Measurements from ENCODE around the gene TWNK. TPM values are rescaled to one million over a fixed set of nuclear protein-coding genes. Genes with fewer than 3 reads are reported as not detected.

Gene TWNK
- total RNA-seq, 1 experiment from 2014 or later = 7.8 TPM

DNA sequence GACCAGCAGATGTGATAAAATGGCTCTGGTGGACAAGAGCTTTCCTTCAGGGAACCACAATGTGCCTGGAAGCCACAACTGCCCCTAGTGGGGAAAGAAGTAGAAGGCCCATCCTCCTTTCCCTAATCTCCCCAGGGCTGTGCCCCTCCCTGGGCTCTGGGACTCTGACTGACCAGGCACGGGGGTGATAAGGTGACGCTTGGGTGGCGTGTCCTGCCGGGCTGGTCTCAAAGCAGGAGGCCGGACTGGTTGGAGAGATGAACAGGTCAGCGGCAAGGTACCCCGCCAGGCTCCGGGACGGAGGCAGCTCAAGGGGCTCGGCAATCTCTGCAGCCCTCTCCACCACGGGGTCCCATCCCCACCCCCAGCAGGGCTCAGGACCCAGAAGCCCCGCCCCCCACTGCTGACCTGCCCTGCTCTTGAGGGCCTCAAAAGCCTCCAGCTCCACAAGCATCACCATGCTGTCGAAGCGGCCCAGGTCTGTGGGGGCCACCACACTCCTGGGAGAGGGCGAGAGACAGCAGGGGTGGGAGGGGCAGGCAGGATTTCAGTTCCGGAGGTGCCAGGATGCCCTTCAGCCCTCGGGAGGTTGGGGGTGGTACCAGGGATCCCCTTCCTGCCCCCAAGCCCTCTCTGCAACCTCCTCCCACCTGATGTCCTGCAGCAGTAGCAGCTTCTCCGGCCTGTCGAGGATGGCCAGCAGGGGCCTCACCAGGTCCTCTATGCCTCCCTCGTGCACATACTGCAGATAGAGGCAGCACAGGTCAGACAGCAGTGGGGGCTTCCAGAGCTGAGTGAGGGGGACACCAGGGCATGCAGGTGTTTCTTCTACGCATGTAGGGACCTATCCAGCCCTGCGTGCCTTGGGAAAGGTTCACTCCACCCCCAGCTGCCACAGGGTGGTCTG is 24.4 kb downstream of the TWNK start:
- DNase-seq (ENCODE audit: low read depth) = no peak

DNA sequence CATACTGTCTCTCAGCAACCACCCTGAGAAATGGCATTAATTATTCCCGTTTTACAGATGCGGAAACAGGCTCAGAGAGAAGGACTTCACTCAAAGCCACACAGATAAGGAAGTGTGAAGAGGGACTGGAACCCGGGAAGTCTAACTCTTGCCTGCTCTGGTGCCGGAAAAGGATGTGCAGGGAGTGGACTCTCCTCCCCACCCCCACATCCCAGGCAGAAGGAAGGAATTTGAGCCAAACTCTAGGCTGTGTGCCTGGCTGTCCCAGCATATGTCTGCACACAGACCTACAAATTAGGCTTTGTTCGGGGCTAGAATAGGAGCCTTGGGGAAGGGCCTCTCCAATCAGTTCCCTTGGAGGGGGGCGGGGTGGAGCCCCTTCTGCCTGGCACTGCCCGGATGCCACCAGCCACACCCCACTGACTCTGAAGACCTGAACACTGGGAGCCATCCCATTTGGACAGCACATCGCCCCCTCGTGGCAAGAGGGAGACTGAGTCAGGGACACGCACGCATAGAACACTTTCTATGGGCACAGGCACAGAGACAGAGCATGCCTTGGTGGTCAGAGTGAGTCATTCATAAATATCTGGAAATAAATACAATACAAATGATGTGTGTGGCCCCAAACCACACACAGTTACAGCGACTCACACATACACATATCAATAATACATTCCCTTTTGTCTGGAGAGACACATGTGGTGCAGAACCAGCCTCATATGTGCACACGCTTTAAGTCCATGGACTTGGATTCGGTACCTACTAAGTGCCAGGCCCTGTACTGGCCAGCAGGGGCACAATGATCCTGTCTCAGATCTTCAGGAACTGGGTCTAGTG is 25.4 kb downstream of the TWNK start:
- DNase-seq (ENCODE audit: low read depth) = peak; percentile 88

DNA sequence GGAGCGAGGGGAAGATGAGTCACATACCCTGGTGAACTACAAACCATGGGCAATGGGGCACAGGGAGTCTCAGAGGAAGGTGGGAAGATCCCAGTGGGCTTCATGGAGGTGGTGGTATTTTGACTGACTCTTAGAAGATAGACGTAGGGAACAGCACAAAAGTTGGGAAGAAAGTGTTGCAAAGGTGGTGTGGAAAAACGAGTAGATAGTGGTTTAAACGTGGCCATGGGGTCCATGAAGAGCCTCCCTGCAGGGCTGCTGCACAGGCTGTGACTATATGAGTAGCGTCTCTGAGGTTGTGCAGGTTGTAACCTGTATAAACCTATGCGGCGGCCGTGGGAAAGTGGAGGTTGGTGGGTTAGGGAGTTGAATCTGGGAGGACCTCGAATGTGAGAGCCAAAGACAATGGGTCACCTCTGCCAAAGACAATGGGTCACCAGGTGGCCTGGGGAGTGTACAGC is 26.1 kb downstream of the TWNK start:
- DNase-seq (ENCODE audit: low read depth) = no peak

DNA sequence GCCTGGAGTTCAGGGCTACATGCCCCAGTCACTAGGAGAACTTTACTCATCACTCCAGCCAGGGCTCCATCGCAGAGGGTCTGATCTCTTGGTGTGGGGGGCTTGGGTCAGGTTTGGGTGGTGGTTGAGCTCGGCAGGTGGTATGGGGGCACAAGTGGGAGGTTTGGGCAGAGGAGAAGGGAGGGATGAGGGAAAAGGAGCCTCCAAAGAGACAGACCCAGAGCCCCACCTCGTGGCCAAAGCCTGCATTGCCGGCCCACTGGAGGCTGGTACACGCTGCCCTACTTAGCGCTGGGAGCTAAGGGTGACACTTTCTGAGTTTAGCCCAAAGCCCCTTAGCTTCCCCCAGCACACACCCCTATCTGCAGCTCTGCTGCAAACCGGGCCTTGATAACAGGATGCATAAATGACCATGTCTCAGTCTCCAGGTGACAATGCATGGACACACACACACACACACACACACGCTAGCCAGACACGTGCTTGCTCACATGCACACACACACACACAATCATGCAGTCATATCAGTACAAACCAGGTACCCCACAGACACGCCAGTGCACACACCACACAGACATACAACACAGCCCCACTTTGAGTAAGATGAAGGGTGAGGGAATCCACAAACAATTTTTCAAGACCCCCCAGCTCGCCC is 27.0 kb downstream of the TWNK start:
- DNase-seq (ENCODE audit: low read depth) = peak; percentile 59

DNA sequence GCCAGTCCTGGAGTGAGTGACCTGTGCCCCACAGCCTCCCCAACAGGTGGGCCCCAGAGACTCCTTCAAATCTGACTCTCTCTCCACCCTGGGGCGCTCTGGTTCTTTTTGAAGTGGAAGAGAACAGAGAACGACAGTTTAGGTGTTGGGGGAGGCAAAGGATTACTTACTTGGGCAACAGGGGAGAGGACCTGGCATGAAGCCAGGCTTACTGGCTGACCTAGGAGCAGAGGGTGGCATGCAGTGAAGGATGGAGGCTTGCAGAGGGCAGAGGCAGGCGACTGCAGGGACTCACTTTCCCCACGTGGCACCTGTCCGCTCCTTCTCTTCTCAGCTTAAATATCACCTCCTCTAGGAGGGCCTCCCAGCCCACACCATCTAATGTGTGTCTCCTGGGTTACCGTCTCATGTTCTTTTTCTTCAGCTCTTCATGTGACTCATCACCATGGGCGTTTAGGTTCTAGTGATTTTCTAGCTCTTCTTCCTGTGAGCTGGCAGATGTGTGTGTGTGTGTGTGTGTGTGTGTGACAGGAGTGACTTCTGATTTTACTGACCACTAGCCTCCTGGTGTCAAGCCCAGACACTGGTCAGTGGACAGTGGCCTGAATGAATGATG is 27.7 kb downstream of the TWNK start:
- peak; percentile 92 for DNase-seq (ENCODE audit: low read depth)

DNA sequence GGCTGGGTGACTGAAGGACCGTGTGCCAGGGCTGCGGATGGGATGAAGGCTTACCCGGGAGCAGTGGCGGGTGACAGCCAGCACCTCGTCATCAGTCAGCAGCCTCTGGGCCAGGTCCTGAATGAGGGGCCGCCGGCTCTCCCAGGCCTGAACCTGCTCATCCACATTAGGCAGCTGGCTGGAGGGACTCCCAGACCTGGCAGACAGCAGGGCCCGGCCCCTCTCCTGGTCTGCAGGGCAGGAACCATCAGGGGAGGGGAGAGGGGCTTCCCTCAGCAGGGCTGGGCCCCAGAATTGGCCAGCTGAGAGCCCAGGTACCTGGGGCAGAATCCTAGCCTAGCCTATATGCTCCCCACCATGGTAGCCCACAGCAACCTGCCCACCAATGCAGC is 28.2 kb downstream of the TWNK start:
- no peak for DNase-seq (ENCODE audit: low read depth)

DNA sequence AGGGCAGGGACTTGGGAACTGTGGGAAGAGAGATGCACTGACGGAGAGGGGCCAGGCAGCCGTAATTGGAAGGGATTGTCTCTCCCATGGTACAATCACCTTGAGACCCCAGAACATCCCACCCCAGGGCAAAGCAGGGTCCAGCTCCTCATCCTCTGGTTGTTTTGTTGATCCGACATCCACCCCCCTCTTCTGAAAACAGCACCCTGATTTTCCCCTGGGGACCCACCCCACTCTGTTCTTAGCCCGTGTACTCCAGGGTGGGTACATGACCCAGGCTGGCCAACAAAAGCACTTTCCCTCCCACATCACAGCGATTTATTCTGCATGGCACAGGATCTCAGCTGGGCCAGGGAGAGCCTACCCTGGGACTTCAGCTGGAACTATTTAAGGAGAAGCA is 29.5 kb downstream of the TWNK start:
- DNase-seq (ENCODE audit: low read depth) = no peak

DNA sequence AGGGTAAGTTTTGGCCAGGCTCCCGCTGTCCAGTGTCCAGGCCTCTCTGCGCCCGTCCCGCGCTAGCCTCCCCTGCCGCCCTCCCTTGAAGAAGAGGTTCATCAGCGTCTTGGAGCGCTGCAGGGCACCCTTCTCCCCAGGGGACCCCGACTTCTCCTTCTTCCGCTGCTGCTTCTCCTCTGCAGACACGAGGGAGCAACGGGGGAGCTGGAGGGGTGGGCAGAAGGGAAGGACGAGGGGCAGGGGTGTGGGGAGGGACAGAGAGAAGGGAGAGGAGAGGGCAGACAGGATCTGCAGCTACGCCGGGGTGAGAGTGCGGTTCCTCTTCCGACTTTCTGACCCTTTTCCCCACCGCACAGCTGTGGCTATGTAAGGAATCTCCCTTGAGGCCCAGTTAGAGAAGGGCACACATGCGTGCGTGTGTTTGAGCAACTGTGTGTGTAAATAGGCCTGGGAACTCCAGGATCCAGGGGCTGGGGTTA is 30.8 kb downstream of the TWNK start:
- DNase-seq (ENCODE audit: low read depth) = no peak

DNA sequence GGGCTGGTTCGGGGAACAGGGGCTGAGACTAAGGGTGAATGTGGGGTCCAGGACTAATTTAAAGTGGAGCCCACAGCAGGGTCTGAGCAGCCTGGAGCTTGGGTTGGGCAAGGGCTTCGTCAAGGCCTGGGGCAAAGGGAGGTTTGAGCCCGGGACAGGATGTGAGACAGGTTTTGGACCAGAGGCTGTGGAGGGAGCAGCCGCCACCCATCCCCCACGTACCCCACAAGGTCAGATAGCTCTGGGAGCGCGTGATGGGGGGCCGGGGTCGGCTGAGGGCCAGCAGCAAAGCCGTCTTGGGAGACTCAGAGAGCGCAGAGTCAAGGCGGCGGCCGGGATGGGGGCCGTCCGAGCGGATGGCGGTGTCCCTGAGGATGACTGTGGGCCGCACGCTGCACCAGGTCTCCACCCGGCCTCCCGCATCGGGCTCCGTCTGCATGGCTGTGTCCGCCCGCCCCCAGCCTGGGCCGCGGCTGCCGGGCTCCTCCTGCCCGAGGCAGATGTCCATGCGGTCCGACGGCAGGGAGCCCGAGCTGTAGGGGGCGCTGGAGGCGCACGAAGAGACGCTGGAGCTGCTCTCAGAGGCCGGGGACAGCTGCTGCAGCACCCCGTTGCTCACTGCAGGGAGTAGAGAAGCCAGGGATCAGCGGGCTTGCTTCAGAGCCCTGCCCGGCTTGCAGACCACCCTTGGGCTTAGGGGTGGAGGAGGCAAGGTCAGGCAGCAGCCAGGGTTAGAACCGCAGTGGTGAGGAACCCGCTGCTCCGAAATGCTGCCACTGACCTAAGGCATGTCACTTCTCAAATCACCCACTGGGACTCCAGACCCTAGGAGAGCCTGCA is 31.5 kb downstream of the TWNK start:
- peak; percentile 76 for DNase-seq (ENCODE audit: low read depth)

DNA sequence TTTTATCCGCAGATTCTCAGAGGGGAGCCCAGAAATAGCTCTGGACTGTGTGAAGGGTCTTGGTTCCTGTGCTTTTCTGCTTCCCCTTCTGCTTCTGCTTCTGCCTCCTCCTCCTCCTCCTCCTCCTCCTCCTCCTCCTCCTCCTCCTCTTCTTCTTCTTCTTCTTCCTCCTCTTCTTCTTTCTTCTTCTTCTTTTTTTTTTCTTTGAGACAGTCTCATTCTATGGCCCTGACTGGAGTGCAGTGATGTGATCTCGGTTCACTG is 32.0 kb downstream of the TWNK start:
- no peak for DNase-seq (ENCODE audit: low read depth)

DNA sequence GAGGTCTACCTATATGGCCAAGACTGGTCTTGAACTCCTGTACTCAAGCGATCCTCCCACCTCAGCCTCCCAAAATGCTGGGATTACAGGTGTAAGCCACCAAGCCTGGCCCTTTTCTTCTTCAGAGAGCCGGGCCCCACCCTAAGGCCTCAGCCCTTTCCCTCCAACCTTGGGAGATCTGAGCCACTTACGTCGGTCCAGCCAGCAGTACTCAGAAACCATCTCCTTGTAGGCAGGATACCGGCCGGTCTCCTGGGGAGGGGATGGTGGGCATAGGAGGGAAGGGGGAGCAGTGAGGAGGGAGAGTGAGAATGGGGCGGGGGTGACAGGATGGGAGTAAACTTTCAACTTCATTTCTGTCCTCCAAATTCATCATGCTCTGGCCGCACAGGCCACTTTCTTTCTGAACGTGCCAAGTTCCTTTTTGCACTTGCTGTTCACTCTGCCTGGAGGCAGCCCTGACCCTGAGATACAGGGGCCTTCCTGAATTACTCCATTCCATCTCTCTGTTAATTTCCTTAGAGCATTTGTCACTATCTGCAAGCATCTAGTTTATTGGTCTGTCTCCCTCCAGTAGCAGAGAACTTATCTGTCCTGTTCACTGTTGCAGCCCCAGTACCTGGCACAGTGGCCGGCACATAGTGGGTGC is 33.2 kb downstream of the TWNK start:
- no peak for DNase-seq (ENCODE audit: low read depth)

DNA sequence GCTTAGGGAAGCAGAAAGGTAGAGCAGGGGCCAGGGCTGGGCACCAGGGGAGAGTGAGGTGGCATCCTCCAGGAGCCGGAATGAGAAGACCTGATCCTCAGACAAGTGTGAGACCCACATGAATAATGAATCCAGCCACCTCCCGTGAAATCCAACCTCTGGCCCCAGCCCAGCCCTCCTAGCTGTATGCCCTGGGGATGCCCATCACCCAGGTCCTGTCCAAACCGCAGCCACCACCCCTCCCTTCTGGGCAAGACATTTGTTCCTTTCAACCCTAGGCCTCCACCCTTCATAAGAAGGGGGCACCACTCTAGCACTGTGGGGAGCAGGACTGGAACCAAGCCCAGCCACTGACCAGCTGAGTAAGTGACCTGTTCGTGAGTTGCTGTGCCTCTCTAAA is 33.9 kb downstream of the TWNK start:
- DNase-seq (ENCODE audit: low read depth) = no peak

DNA sequence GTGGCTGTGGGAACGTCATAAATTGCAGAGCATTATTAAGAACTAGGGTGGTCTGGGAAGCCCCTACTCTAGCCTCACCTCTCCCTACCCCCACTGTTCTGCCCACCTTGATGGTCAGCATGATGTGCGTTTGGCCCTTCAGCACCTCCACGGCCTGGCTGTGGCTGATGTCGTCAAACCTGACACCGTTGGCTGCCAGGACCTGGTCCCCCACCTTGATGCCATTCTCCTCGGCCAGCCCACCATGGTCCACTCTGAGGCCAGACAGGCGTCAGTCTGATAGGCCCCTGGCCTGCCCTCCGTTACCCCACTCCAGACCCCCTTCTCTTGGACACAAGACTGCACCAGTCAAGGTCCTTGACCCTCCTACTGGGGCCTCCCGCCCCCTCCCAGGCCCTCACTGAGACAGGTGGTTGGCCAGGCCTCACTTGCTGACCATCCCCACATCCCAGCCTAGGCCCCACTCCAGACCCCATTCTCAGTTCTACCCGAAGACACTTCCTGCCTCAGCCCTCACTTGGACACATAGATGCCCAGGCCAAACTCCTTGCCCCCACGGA is 34.4 kb downstream of the TWNK start:
- DNase-seq (ENCODE audit: low read depth) = no peak

DNA sequence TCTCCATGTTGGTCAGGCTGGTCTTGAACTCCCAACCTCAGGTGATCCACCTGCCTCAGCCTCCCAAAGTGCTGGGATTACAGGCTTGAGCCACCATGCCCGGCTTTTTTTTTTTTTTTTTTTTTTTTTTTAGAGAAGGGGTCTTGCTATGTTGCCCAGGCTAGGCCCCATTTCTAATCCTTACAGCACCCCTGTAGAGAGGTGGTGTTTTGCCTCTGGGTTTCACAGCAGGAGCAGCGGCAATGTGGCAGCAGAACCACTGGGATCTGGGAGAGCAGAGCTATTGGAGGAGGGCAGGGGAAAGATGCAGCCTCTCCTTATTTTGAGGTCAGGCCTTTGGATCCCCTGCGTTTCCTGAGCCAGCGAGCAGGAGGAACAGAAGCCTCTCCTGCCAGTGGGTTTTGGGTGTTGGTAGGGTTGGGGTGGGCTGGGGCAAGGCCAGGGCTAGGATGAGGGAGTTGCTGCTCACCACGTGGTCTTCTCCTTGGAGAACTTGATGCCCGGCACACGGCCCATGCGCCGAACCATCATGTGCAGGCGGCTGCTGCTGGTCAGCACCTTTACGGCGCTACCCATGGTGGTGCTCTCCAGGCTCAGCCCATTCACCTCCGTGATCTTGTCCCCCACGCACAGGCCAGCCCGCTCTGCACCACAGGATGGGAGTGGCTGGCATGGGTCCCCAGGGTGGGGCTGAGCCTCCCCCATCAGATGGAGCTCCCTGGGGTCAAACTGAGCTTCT is 35.8 kb downstream of the TWNK start:
- DNase-seq (ENCODE audit: low read depth) = no peak

DNA sequence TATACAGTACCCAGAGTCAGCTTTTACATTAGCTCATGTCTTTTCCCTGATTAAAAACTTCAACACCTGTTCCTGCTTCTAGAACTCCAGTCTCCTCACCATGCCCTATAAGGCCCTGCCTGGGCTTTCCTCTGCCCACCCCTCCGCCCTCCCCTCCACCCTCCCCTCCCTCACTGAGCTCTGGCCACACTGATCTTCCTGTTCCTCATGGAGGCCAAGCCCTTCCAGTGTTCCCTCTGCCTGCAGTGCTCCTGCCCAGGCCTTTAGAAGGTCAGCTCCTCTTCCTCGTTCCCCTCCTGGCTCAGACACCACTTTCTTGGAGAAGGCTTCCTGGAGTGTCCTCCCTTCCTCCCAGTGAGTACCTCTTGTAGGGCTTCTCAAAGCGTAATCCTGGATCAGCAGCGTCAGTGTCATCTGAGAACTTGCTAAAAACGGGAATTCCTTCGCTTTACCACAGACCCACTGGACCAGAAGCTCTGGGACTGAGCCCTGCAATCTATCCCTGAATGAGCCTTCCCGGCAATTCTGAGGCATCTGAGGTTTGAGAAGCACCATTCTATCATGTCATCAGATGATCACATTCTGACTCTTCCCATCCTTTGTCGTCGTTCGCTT is 39.9 kb downstream of the TWNK start:
- DNase-seq (ENCODE audit: low read depth) = no peak

DNA sequence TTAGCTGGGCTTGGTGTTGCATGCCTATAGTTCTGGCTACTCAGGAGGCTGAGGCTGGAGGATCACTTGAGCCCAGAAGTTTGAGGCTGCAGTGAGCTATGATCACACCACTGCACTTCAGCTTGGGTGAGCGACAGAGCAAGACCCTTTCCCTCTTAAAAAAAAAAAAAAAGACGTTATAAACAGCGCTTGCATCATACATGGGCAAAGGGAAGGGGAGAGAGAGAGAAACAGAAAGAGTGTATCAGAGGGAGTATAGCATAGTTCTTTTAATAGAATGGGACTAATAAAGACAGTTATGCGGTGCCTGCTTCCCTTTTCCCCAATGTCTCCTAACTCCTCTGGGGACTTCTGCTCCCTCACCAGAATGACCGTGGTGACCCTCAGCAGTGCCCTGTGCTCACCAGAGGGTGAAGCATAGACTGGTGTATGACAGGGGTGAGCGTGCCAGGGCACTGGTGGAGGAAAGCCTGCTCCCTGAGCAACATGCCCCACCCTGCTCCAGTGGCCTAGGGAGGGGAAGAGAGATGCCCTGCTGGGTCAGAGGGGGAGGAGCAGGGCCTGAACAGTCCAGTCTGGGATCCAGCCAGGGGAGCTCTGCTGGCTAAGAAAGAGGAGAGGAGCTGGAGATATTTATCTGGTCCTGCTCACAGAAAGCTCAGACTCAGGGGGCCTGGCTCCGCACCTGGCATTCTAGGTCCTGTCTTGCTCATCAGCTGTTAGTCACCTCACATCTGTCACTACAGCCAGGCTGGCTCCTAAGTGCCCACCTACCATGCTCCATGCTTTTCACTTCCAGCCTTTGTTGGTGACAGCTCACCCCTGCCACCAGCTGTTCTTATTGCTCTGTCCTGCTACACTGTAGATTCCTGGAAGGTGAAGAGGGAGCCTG is 41.3 kb downstream of the TWNK start:
- DNase-seq (ENCODE audit: low read depth) = no peak

DNA sequence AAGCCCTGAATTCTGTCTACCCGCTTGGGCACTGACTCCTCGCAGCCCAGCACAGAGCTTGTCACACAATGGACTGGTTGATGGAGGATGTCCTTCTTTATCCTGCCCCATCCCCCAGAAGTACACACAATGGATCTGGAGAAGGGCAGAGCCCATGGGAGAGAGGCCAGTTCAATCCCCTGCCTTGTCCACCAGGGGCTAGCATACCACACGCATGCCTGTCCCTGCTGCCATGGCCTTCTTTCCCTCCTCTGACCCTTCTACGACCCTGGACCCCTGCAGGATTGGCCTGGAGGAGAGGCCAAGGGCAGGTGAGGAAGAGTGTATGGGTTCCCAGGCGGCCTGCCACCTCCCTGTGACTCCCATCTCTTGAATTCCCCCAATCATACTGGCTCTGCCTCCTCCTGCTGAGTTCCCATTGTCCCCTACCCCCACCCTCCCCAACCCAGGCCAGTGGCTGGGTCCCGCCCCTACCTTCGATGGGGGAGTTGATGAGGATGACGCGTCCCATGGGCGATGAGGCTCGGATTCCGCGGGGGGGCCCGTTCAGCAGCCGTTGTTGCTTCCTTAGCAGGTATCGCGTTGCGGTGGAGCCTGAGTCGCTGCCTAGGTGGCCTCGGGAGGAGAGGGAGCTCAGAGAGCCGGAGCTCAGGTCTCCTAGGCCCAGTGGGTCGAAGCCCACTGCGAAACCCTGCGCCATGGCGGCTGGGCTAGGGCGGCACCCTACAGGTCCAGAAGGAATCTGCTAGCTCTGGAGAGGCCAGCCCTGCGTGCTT is 42.4 kb downstream of the TWNK start:
- no peak for DNase-seq (ENCODE audit: low read depth)
